Measurements from ENCODE around the gene CD2. TPM values are rescaled to one million over a fixed set of nuclear protein-coding genes. Genes with fewer than 3 reads are reported as not detected.

CD2 gene
- total RNA-seq, 1 experiment from 2014 or later: not detected

GRCh38 chr1:116732726-116733125 is 21.5 kb upstream of the CD2 start:
- intact Hi-C loops (cut with micrococcal nuclease; ENCODE audit: unreplicated experiment): loop anchor here (10.0 kb wide), 1 partner anchor 552 kb away; no protein-coding TSS in a partner anchor
- no peaks in the 10 kb centered on the region for H3K36me3 ChIP-seq (ENCODE audit: insufficient read depth, low read length, poor library complexity, severe bottlenecking)
- peaks cover under 1% of the 10 kb centered on the region for H3K27me3 ChIP-seq (replicated peaks; ENCODE audit: insufficient read depth, low read depth, low read length, poor library complexity)
- POLR2A ChIA-PET (ENCODE audit: low non-redundant PET): no interaction called here
- no peaks in the 10 kb centered on the region for H3K9me3 ChIP-seq (ENCODE audit: low read depth, low read length, poor library complexity, severe bottlenecking)
- TF ChIP-seq CTCF (conservative IDR thresholded peaks at IDR 0.05; ENCODE audit: low read depth, low read length): no peak
- no peak for TF ChIP-seq EZH2 (IDR thresholded peaks at IDR 0.05; ENCODE audit: borderline replicate concordance, low read depth, low read length, poor library complexity, severe bottlenecking)
- H3K27ac ChIP-seq (ENCODE audit: low read depth, low read length, poor library complexity, severe bottlenecking): no peak overlapping the region
- CTCF ChIA-PET: interaction anchor here (0.6 to 0.7 kb wide), 2 partner anchors 124 to 780 kb away, joined by 3 to 6 read pairs; no protein-coding TSS in a partner anchor
- DNase-seq (ENCODE audit: low spot score): no peak
- no TSS peak for BruUV-seq (replicated peaks)
- peaks cover 13% of the 10 kb centered on the region for H3K4me1 ChIP-seq (ENCODE audit: insufficient read depth, low read length, poor library complexity, severe bottlenecking)
- H3K4me3 ChIP-seq (ENCODE audit: low read depth, low read length, poor library complexity, severe bottlenecking): no peak overlapping the region

- ChIA-PET POLR2A (ENCODE audit: low non-redundant PET) (no interaction called here), CTCF (interaction anchor here (0.5 to 0.6 kb wide), 2 partner anchors 323 to 779 kb away, joined by 6 to 7 read pairs; no protein-coding TSS in a partner anchor)
- intact Hi-C loops (cut with micrococcal nuclease; ENCODE audit: unreplicated experiment): loop anchor here (10.0 kb wide), 1 partner anchor 551 kb away; no protein-coding TSS in a partner anchor
- DNase-seq (ENCODE audit: low spot score): no peak
- H3K27ac ChIP-seq (ENCODE audit: low read depth, low read length, poor library complexity, severe bottlenecking): no peak overlapping the region
- H3K36me3 ChIP-seq (ENCODE audit: insufficient read depth, low read length, poor library complexity, severe bottlenecking): no peaks in the 10 kb centered on the region
- no peaks in the 10 kb centered on the region for H3K9me3 ChIP-seq (ENCODE audit: low read depth, low read length, poor library complexity, severe bottlenecking)
- no peaks in the 10 kb centered on the region for H3K27me3 ChIP-seq (replicated peaks; ENCODE audit: insufficient read depth, low read depth, low read length, poor library complexity)
- H3K4me3 ChIP-seq (ENCODE audit: low read depth, low read length, poor library complexity, severe bottlenecking): no peak overlapping the region
- peaks cover 13% of the 10 kb centered on the region for H3K4me1 ChIP-seq (ENCODE audit: insufficient read depth, low read length, poor library complexity, severe bottlenecking)
- no TSS peak for BruUV-seq (replicated peaks)
- no peak for TF ChIP-seq CTCF (conservative IDR thresholded peaks at IDR 0.05; ENCODE audit: low read depth, low read length)
- TF ChIP-seq EZH2 (IDR thresholded peaks at IDR 0.05; ENCODE audit: borderline replicate concordance, low read depth, low read length, poor library complexity, severe bottlenecking): no peak
These were observed 20.5 kb upstream of the CD2 start for GRCh38 chr1:116733476-116734365.

- H3K4me3 ChIP-seq (ENCODE audit: low read depth, low read length, poor library complexity, severe bottlenecking): no peak overlapping the region
- H3K4me1 ChIP-seq (ENCODE audit: insufficient read depth, low read length, poor library complexity, severe bottlenecking): peaks cover 3% of the 10 kb centered on the region
- ChIA-PET POLR2A (ENCODE audit: low non-redundant PET) (no interaction called here), CTCF (no interaction called here)
- H3K27ac ChIP-seq (ENCODE audit: low read depth, low read length, poor library complexity, severe bottlenecking): no peak overlapping the region
- DNase-seq (ENCODE audit: low spot score): no peak
- no peaks in the 10 kb centered on the region for H3K27me3 ChIP-seq (replicated peaks; ENCODE audit: insufficient read depth, low read depth, low read length, poor library complexity)
- TF ChIP-seq EZH2 (IDR thresholded peaks at IDR 0.05; ENCODE audit: borderline replicate concordance, low read depth, low read length, poor library complexity, severe bottlenecking) (no peak), CTCF (conservative IDR thresholded peaks at IDR 0.05; ENCODE audit: low read depth, low read length) (no peak)
- no TSS peak for BruUV-seq (replicated peaks)
- no peaks in the 10 kb centered on the region for H3K9me3 ChIP-seq (ENCODE audit: low read depth, low read length, poor library complexity, severe bottlenecking)
- H3K36me3 ChIP-seq (ENCODE audit: insufficient read depth, low read length, poor library complexity, severe bottlenecking): no peaks in the 10 kb centered on the region
- intact Hi-C loops (cut with micrococcal nuclease; ENCODE audit: unreplicated experiment): loop anchor here (10.0 kb wide), 1 partner anchor 550 kb away; no protein-coding TSS in a partner anchor
These were observed 19.0 kb upstream of the CD2 start for GRCh38 chr1:116735246-116735645.

Data from A673 (cell line).